Calu3 (cell line): ENCODE measurements around the gene CLTB. TPM values are rescaled to one million over a fixed set of nuclear protein-coding genes. Genes with fewer than 3 reads are reported as not detected.

ENCODE experiments used
- BruUV-seq: library from RNA; stranded (reverse); fragments of 400-500 nt; replicated peaks from 2 replicates; lab custom pipeline; 2021; lab: Mats Ljungman, UMichigan
- CTCF ChIA-PET: fragments of 300-600 bp; sonication (Branson Sonifier 250); formaldehyde crosslinking; loops from one replicate; lab custom pipeline; 2022; ENCODE audit warnings: antibody characterized with exemption; lab: Charles Lee
- DNase-seq: peaks from one replicate; pipeline ENCODE4 v3.0.0; 2022
- H3K27ac Mint-ChIP-seq: one replicate; pipeline ENCODE4 v1.8.0; 2022; ENCODE audit warnings: mixed read lengths; ENCODE audit not compliant: unreplicated experiment
- H3K27me3 Mint-ChIP-seq: one replicate; pipeline ENCODE4 v1.8.0; 2022; ENCODE audit warnings: mixed read lengths; ENCODE audit not compliant: unreplicated experiment
- H3K36me3 Mint-ChIP-seq: one replicate; pipeline ENCODE4 v1.8.0; 2022; ENCODE audit warnings: mild to moderate bottlenecking, moderate library complexity, mixed read lengths; ENCODE audit not compliant: insufficient read depth, unreplicated experiment
- H3K4me1 Mint-ChIP-seq: one replicate; pipeline ENCODE4 v1.8.0; 2022; ENCODE audit warnings: mild to moderate bottlenecking, low read depth, mixed read lengths; ENCODE audit not compliant: unreplicated experiment
- H3K4me3 Mint-ChIP-seq: one replicate; pipeline ENCODE4 v1.8.0; 2022; ENCODE audit warnings: mild to moderate bottlenecking, low read depth, moderate library complexity, mixed read lengths; ENCODE audit not compliant: unreplicated experiment
- H3K9me3 Mint-ChIP-seq: one replicate; pipeline ENCODE4 v1.8.0; 2022; ENCODE audit warnings: low read depth, mixed read lengths; ENCODE audit not compliant: unreplicated experiment
- CTCF ChIP-seq: fragments of 200-600 bp; IDR thresholded peaks from one replicate; pipeline ENCODE4 v1.8.0; 2022; ENCODE audit warnings: antibody characterized with exemption; ENCODE audit not compliant: unreplicated experiment
- intact Hi-C: fragments of 100-400 bp; cut with micrococcal nuclease; formaldehyde crosslinking; loops from one replicate; pipeline ENCODE4 v1.10.0; 2022; ENCODE audit not compliant: unreplicated experiment
- total RNA-seq: library from RNA; stranded (reverse); gene quantifications from 2 replicates; pipeline ENCODE4 v1.2.3, GENCODE V29; 2022

The CLTB gene
- total RNA-seq, 1 experiment from 2014 or later: 116 TPM

- Mint-ChIP-seq H3K4me3 (no peak overlapping the region), H3K9me3 (no peaks in the 10 kb centered on the region), H3K4me1 (peaks cover 17% of the 10 kb centered on the region), H3K36me3 (peaks cover 11% of the 10 kb centered on the region), H3K27ac (peak overlapping the region; percentile 17), H3K27me3 (peaks cover 15% of the 10 kb centered on the region)
- no peak for TF ChIP-seq CTCF
- no peak for DNase-seq
- CTCF ChIA-PET: interaction anchor here (1.3 kb wide), 1 partner anchor 59 kb away, joined by 4 read pairs; no protein-coding TSS in a partner anchor
- BruUV-seq: no TSS peak
- intact Hi-C loops: no loop called here
These were observed 46.2 kb downstream of the CLTB start for GRCh38 chr5:176369934-176370711.

- Mint-ChIP-seq H3K27me3 (peaks cover 15% of the 10 kb centered on the region), H3K36me3 (peaks cover 13% of the 10 kb centered on the region), H3K4me1 (peaks cover 17% of the 10 kb centered on the region), H3K9me3 (no peaks in the 10 kb centered on the region), H3K4me3 (no peak overlapping the region), H3K27ac (no peak overlapping the region)
- CTCF ChIA-PET: interaction anchor here (0.5 kb wide), 1 partner anchor 17 kb away, joined by 3 read pairs; no protein-coding TSS in a partner anchor
- DNase-seq: no peak
- TF ChIP-seq CTCF: no peak
- intact Hi-C loops: no loop called here
- BruUV-seq: no TSS peak
These were observed 47.6 kb downstream of the CLTB start for GRCh38 chr5:176368726-176369125.

- H3K27me3 Mint-ChIP-seq: peaks cover 15% of the 10 kb centered on the region
- peak overlapping the region; percentile 8 for H3K4me3 Mint-ChIP-seq
- no peak overlapping the region for H3K27ac Mint-ChIP-seq
These were observed 50.0 kb downstream of the CLTB start for GRCh38 chr5:176366232-176366894.

More at GRCh38 chr5:176366232-176366894, 50.0 kb downstream of the CLTB start:
- intact Hi-C loops: no loop called here
- no peak for DNase-seq
- BruUV-seq: no TSS peak
- peaks cover 6% of the 10 kb centered on the region for H3K4me1 Mint-ChIP-seq
- peaks cover 20% of the 10 kb centered on the region for H3K36me3 Mint-ChIP-seq
- H3K9me3 Mint-ChIP-seq: no peaks in the 10 kb centered on the region
- no peak for TF ChIP-seq CTCF
- CTCF ChIA-PET: no interaction called here
